HepG2 (cell line): ENCODE data around the gene LBX2. TPM values are rescaled to one million over a fixed set of nuclear protein-coding genes. Genes with fewer than 3 reads are reported as not detected.

ENCODE experiments used
- ATAC-seq: fragments of 200-7000 bp; cut with Tn5 transposase; 3 replicates; pipeline ENCODE4 v1.9.1; 2020; ENCODE audit warnings: mild to moderate bottlenecking, moderate library complexity
- BruUV-seq: library from RNA; stranded (reverse); fragments of 400-500 nt; replicated peaks from 2 replicates; lab custom pipeline; 2021; lab: Mats Ljungman, UMichigan
- CTCF ChIA-PET: fragments of 300-600 bp; formaldehyde crosslinking; extraction: SDS; loops from one replicate; lab custom pipeline; 2021; ENCODE audit warnings: low total read pairs, inconsistent platforms, low intra/inter-chr PET ratio; lab: Yijun Ruan, JAX
- POLR2A ChIA-PET: fragments of 350-600 bp; sonication (Branson Sonifier 250); formaldehyde crosslinking; loops from one replicate; lab custom pipeline; 2020; ENCODE audit warnings: antibody characterized with exemption, inconsistent platforms; lab: Yijun Ruan, JAX
- DNase-seq: peaks from one replicate; pipeline ENCODE4 v3.0.0-alpha.2; 2015; ENCODE audit warnings: low spot score
- FAIRE-seq: peaks from 3 replicates; lab custom pipeline; 2011; peaks lifted over from hg19 to GRCh38; lab: Jason Lieb, UNC
- H2AFZ ChIP-seq: one replicate; pipeline ENCODE4 v1.6.1; 2011; ENCODE audit warnings: low read length, inconsistent platforms
- H3K27ac ChIP-seq: fragments of 300-600 bp; 3 replicates; pipeline ENCODE4 v1.8.0; 2011; ENCODE audit warnings: mixed run types, mild to moderate bottlenecking, mixed read lengths, low read length, inconsistent platforms; ENCODE audit not compliant: insufficient read depth; ENCODE audit errors: extremely low read length
- H3K27me3 ChIP-seq, 2 experiments: fragments of 200-600 bp in 1 of 2; 2 replicates in 1 of 2; 3 replicates in 1 of 2; pipeline versions ENCODE4 v1.6.0 to v1.8.0; 2011; ENCODE audit warnings: low read length in 2 of 2, mild to moderate bottlenecking in 2 of 2, moderate library complexity in 2 of 2, inconsistent platforms in 1 of 2; ENCODE audit not compliant: insufficient read depth in 2 of 2, control insufficient read depth in 1 of 2
- H3K36me3 ChIP-seq, 2 experiments: fragments of 200-600 bp in 1 of 2; replicated peaks in 1 of 2; 2 replicates in 1 of 2; 3 replicates in 1 of 2; pipeline versions ENCODE4 v1.5.1 to v1.8.0; 2011; ENCODE audit warnings: low read length in 2 of 2, inconsistent platforms in 1 of 2; ENCODE audit not compliant: insufficient read depth in 2 of 2, control insufficient read depth in 1 of 2
- H3K4me1 ChIP-seq: 2 replicates; pipeline ENCODE4 v1.5.1; 2012; ENCODE audit warnings: low read length, inconsistent platforms; ENCODE audit not compliant: insufficient read depth
- H3K4me2 ChIP-seq: 2 replicates; pipeline ENCODE4 v1.6.0; 2011; ENCODE audit warnings: low read depth, low read length, inconsistent platforms
- H3K4me3 ChIP-seq, 3 experiments: fragments of 200-600 bp in 1 of 3; sonication (generic), shearing (Covaris generic) in 1 of 3; replicated peaks in 1 of 3; 2 replicates each; pipeline ENCODE4 v1.5.1; 2011 to 2016; ENCODE audit warnings: low read length in 3 of 3, inconsistent platforms in 2 of 3, low read depth in 2 of 3, mild to moderate bottlenecking in 2 of 3, control low read depth in 1 of 3, mixed read lengths in 1 of 3; ENCODE audit not compliant: insufficient read depth in 1 of 3
- H3K79me2 ChIP-seq: one replicate; pipeline ENCODE4 v1.6.1; 2011; ENCODE audit warnings: low read length, inconsistent platforms; ENCODE audit not compliant: insufficient read depth
- H3K9ac ChIP-seq: 2 replicates; pipeline ENCODE4 v1.6.0; 2011; ENCODE audit warnings: mild to moderate bottlenecking, low read depth, low read length, inconsistent platforms; ENCODE audit not compliant: insufficient read depth
- H3K9me3 ChIP-seq: 2 replicates; pipeline ENCODE4 v1.5.1; 2012; ENCODE audit warnings: mild to moderate bottlenecking, low read length
- H4K20me1 ChIP-seq: 2 replicates; pipeline ENCODE4 v1.6.0; 2011; ENCODE audit warnings: inconsistent platforms, mild to moderate bottlenecking, low read length, moderate library complexity; ENCODE audit not compliant: insufficient read depth
- KDM1A ChIP-seq: IDR thresholded peaks from 2 replicates; pipeline ENCODE4 v1.6.1; 2016; ENCODE audit warnings: missing compliant biosample characterization
- RAD51 ChIP-seq: fragments of 450-650 bp; IDR thresholded peaks from 2 replicates; pipeline ENCODE4 v1.6.1; 2016; ENCODE audit warnings: borderline replicate concordance
- SP1 ChIP-seq, 2 experiments: fragments of 450-650 bp in 1 of 2; sonication (generic) in 1 of 2; formaldehyde crosslinking in 1 of 2; IDR thresholded peaks; 2 replicates each; pipeline versions ENCODE4 v1.4.0 to v1.6.1; 2016 to 2020; ENCODE audit warnings: missing genetic modification reagents in 1 of 2
- TBX2 ChIP-seq: sonication (generic); formaldehyde crosslinking; IDR thresholded peaks from 2 replicates; pipeline ENCODE4 v1.5.0; 2020; ENCODE audit warnings: missing genetic modification reagents, mild to moderate bottlenecking, borderline replicate concordance
- ZFP41 ChIP-seq: sonication (generic); formaldehyde crosslinking; IDR thresholded peaks from 2 replicates; pipeline ENCODE4 v1.4.0; 2020; ENCODE audit warnings: mild to moderate bottlenecking, missing genetic modification reagents, borderline replicate concordance
- ZNF30 ChIP-seq: sonication (generic); formaldehyde crosslinking; IDR thresholded peaks from 2 replicates; pipeline ENCODE4 v1.5.0; 2020; ENCODE audit warnings: mild to moderate bottlenecking, missing genetic modification reagents
- ZNF446 ChIP-seq: sonication (generic); formaldehyde crosslinking; IDR thresholded peaks from 2 replicates; pipeline ENCODE4 v1.5.0; 2020; ENCODE audit warnings: mild to moderate bottlenecking, missing genetic modification reagents
- ZNF607 ChIP-seq: sonication (generic); formaldehyde crosslinking; IDR thresholded peaks from 2 replicates; pipeline ENCODE4 v1.5.1; 2020; ENCODE audit warnings: missing genetic modification reagents, mild to moderate bottlenecking, borderline replicate concordance
- ZNF768 ChIP-seq: sonication (generic); formaldehyde crosslinking; IDR thresholded peaks from 2 replicates; pipeline ENCODE4 v1.4.0; 2020; ENCODE audit warnings: missing genetic modification reagents
- WGBS: methylation state at CpG from one replicate; pipeline ENCODE4 v1.1.6; 2017; ENCODE audit warnings: low lambda C conversion rate; 5-methylcytosine and 5-hydroxymethylcytosine counted together
- in situ Hi-C: cut with HindIII; loops from 2 replicates; pipeline ENCODE4 v1.10.0; 2017; ENCODE audit warnings: low pct_unique_long_range_greater_than_20kb; ENCODE audit not compliant: extremely low pct_ligation_motif_present
- intact Hi-C: fragments of 100-400 bp; cut with micrococcal nuclease; formaldehyde crosslinking; loops from one replicate; pipeline ENCODE4 v1.10.0; 2022; ENCODE audit not compliant: unreplicated experiment
- polyA plus RNA-seq, 8 experiments: library from polyadenylated mRNA; depleted of rRNA in 3 of 8; stranded (reverse) in 7 of 8; unstranded in 1 of 8; fragments of >200 nt; fragmentation: Illumina TruSeq in 4 of 8; extraction: Trizol in 4 of 8; gene quantifications; 2 replicates each; pipeline versions ENCODE4 v1.2.1 to v1.2.3, GENCODE V29; 2011 to 2016; ENCODE audit warnings: low read depth in 4 of 8, missing spikeins in 1 of 8, mixed read lengths in 1 of 8; ENCODE audit not compliant: insufficient read depth in 1 of 8
- total RNA-seq, 5 experiments: library from RNA; depleted of rRNA; stranded (reverse); fragments of >200 nt; fragmentation: Illumina TruSeq; extraction: Trizol; gene quantifications; 2 replicates each; pipeline ENCODE4 v1.2.3, GENCODE V29; 2016; ENCODE audit warnings: low read depth in 1 of 5
- TF ChIP-seq, protein P1 (sequence below): sonication (generic); formaldehyde crosslinking; IDR thresholded peaks from 2 replicates; pipeline ENCODE4; 2020; ENCODE audit warnings: missing genetic modification reagents, mild to moderate bottlenecking, borderline replicate concordance
- TF ChIP-seq, protein P2 (sequence below): sonication (generic); formaldehyde crosslinking; IDR thresholded peaks from 2 replicates; pipeline ENCODE4 v1.4.0; 2020; ENCODE audit warnings: missing genetic modification reagents
- TF ChIP-seq, protein P3 (sequence below): sonication (generic); formaldehyde crosslinking; IDR thresholded peaks from 2 replicates; pipeline ENCODE4 v1.4.0; 2020; ENCODE audit warnings: missing genetic modification reagents

The LBX2 gene
- total and polyA plus RNA-seq, 2 of the 13 experiments (the other 11 are each of a cell fraction or from before 2014, with no cell fraction given) = 6.4 to 8.1 TPM

DNA sequence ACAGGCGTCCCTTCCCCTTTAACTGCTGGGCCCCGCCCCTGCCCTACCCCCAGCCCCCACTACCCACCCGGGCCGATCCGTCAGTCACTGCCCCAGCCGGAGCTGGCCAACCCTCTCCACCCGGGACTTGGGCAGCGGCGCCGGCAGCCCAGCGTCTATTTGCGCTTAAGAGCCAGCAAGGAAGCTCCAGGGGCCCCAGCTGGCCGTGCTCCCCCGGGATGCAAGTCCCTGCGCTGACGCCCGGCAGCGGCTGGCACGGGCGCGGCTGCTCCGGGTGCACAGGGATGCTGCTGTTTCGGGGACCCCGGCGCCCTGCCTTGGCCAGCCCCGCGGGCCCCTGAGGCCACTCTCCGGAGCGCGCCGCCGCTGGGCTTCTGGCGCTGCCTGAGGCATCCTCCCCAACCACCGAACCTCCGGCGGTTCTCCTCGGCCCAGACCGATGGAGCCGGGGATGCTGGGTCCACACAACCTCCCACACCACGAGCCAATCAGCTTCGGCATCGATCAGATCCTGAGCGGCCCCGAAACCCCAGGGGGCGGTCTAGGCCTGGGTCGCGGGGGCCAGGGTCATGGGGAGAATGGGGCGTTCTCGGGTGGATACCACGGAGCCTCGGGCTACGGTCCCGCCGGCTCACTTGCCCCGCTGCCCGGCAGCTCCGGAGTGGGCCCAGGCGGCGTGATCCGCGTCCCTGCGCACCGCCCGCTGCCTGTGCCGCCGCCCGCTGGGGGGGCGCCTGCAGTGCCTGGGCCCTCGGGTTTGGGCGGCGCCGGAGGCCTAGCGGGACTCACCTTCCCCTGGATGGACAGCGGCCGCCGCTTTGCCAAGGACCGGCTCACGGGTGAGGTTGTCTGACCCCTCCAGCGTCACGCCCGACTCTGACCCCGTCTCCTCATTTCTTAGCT is 15.2 kb upstream of the LBX2 start, which contains the start of gene TLX2 (continued):
- TF ChIP-seq, protein P1, sequence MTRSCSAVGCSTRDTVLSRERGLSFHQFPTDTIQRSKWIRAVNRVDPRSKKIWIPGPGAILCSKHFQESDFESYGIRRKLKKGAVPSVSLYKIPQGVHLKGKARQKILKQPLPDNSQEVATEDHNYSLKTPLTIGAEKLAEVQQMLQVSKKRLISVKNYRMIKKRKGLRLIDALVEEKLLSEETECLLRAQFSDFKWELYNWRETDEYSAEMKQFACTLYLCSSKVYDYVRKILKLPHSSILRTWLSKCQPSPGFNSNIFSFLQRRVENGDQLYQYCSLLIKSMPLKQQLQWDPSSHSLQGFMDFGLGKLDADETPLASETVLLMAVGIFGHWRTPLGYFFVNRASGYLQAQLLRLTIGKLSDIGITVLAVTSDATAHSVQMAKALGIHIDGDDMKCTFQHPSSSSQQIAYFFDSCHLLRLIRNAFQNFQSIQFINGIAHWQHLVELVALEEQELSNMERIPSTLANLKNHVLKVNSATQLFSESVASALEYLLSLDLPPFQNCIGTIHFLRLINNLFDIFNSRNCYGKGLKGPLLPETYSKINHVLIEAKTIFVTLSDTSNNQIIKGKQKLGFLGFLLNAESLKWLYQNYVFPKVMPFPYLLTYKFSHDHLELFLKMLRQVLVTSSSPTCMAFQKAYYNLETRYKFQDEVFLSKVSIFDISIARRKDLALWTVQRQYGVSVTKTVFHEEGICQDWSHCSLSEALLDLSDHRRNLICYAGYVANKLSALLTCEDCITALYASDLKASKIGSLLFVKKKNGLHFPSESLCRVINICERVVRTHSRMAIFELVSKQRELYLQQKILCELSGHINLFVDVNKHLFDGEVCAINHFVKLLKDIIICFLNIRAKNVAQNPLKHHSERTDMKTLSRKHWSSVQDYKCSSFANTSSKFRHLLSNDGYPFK (CRISPR knock-in tag) = no peak
- TF ChIP-seq RAD51 (no peak), ZNF768 (peak; percentile 9; the same call in 1 of the 2 replicates), ZNF30 (CRISPR knock-in tag) (no peak)
- TF ChIP-seq, all 625 proteins: peak for 6

DNA sequence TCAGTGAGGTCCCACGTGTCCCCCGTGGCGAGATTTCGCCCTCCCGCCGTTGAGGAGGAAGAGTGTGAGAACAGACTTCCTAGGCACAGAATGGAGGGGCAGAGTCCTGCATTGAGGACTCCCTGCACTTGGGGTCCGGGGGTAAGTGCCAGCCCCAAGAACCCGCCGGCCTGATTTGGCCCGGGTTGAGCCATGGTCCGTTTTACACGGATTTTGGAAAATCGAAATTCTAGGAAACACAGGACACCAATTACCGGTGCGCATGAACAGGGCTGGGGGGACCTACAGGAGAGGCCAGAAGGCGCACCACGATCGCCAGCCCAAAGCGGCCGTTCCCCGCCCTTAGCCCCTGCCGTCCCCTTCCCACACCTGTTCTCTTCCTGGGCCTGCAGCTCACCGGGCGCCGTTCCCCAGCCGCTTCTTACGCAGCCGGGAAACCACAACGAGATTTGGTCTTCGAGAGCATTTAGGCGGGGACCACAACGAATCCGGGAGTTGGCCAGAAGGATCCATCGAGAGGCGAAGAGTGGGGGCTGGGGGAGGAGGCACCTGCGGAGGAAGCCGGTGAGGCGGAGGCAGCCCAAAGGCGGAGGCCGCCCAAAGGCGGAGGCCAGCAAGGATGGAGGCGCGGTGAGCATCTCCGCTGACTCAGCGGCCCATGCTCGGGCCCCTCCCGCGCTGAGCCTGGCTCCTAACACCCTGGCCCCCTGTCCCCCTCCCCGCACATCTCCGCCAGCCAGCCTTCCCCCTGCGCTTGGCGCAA is 14.4 kb upstream of the LBX2 start:
- Histone ChIP-seq H4K20me1 (no peaks in the 10 kb centered on the region), H3K36me3 (peaks cover 8% of the 10 kb centered on the region in 2 experiments; a peak in 4 of 5 replicates), H3K79me2 (no peaks in the 10 kb centered on the region), H2AFZ (no peak overlapping the region), H3K4me1 (peaks cover 48% of the 10 kb centered on the region), H3K9ac (peak overlapping the region; percentile 68), H3K4me3 (peak overlapping the region; percentile 43 to 63 (median 62); a peak in 5 of 6 replicates), H3K9me3 (no peaks in the 10 kb centered on the region), H3K27ac (peak overlapping the region; percentile 27), H3K4me2 (peak overlapping the region; percentile 75), H3K27me3 (no peaks in the 10 kb centered on the region)
- ATAC-seq (no peak; the same call in 1 of the 3 replicates), DNase-seq (no peak), FAIRE-seq (no peak)
- WGBS = 85% methylated on average over 52 of the region's 52 CpGs
- no TSS peak for BruUV-seq
- in situ Hi-C loops (no loop called here), intact Hi-C loops (no loop called here)
- ChIA-PET CTCF (no interaction called here), POLR2A (interaction anchor here (1.0 to 2.4 kb wide), 7 partner anchors 8 to 31 kb away, joined by 3 to 31 read pairs (median 11); partner anchors contain the start of genes AUP1, CCDC142, DQX1 and HTRA2)
- TF ChIP-seq TBX2 (peak; percentile 41; the same call in 1 of the 2 replicates), ZFP41 (CRISPR knock-in tag) (no peak), SP1 (IDR thresholded peaks at IDR 0.05) (no peak), SP1 (CRISPR knock-in tag; IDR thresholded peaks at IDR 0.05) (peak; percentile 12; the same call in 1 of the 2 replicates), ZNF607 (0 out of 2 replicates have a peak, but pooled peaks have one; percentile 7), ZNF446 (no peak), KDM1A (CRISPR knock-in tag) (no peak)
- TF ChIP-seq, protein P2, sequence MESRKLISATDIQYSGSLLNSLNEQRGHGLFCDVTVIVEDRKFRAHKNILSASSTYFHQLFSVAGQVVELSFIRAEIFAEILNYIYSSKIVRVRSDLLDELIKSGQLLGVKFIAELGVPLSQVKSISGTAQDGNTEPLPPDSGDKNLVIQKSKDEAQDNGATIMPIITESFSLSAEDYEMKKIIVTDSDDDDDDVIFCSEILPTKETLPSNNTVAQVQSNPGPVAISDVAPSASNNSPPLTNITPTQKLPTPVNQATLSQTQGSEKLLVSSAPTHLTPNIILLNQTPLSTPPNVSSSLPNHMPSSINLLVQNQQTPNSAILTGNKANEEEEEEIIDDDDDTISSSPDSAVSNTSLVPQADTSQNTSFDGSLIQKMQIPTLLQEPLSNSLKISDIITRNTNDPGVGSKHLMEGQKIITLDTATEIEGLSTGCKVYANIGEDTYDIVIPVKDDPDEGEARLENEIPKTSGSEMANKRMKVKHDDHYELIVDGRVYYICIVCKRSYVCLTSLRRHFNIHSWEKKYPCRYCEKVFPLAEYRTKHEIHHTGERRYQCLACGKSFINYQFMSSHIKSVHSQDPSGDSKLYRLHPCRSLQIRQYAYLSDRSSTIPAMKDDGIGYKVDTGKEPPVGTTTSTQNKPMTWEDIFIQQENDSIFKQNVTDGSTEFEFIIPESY = peak; percentile 6; the same call in 1 of the 2 replicates
- TF ChIP-seq, protein P3, sequence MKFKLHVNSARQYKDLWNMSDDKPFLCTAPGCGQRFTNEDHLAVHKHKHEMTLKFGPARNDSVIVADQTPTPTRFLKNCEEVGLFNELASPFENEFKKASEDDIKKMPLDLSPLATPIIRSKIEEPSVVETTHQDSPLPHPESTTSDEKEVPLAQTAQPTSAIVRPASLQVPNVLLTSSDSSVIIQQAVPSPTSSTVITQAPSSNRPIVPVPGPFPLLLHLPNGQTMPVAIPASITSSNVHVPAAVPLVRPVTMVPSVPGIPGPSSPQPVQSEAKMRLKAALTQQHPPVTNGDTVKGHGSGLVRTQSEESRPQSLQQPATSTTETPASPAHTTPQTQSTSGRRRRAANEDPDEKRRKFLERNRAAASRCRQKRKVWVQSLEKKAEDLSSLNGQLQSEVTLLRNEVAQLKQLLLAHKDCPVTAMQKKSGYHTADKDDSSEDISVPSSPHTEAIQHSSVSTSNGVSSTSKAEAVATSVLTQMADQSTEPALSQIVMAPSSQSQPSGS (CRISPR knock-in tag) = no peak
